IMR-90 (cell line): ENCODE results near the gene RIMS1.

Experiments
- CTCF ChIP-seq: conservative IDR thresholded peaks from 2 replicates; pipeline ENCODE4 v1.5.1; 2012; ENCODE audit warnings: mild to moderate bottlenecking, low read depth, low read length, improper control_type of control experiment
- MXI1 ChIP-seq: IDR thresholded peaks from 2 replicates; pipeline ENCODE4 v1.6.1; 2012; ENCODE audit warnings: low read depth, mild to moderate bottlenecking, low read length, moderate library complexity, borderline replicate concordance
- POLR2A ChIP-seq: IDR thresholded peaks from 2 replicates; pipeline ENCODE4 v1.6.1; 2012; ENCODE audit warnings: mild to moderate bottlenecking, low read depth, low read length
- RCOR1 ChIP-seq: IDR thresholded peaks from 2 replicates; pipeline ENCODE4 v1.6.1; 2012; ENCODE audit warnings: mild to moderate bottlenecking, low read length, improper control_type of control experiment; ENCODE audit not compliant: insufficient replicate concordance
- SMC3 ChIP-seq: fragments of 150-350 bp; IDR thresholded peaks from 2 replicates; pipeline ENCODE4 v1.6.1; 2016; ENCODE audit warnings: low read depth, mild to moderate bottlenecking, antibody characterized with exemption, low read length, moderate library complexity

GRCh38 chr6:71892641-71893040 lies 6.3 kb downstream of the RIMS1 start:
- TF ChIP-seq MXI1 (no peak), CTCF (no peak), SMC3 (no peak), RCOR1 (no peak), POLR2A (no peak)
